KMS-11 (cell line): ENCODE results near the gene GJA1.
A peak's percentile ranks its signal among the peaks of the same experiment; 100 is the strongest.

Source experiments
- H2AFZ ChIP-seq: fragments of 200-600 bp; sonication (generic); 2 replicates; pipeline ENCODE4 v1.6.1; 2016; ENCODE audit warnings: antibody characterized with exemption, mixed run types, low read depth
- H3K27ac ChIP-seq: fragments of 200-600 bp; sonication (generic); 2 replicates; pipeline ENCODE4 v1.6.1; 2016; ENCODE audit warnings: mild to moderate bottlenecking, mixed run types
- H3K27me3 ChIP-seq: fragments of 200-600 bp; sonication (generic); 2 replicates; pipeline ENCODE4 v1.6.1; 2017; ENCODE audit warnings: mild to moderate bottlenecking, low read depth, mixed run types, moderate library complexity; ENCODE audit not compliant: insufficient read depth
- H3K36me3 ChIP-seq: fragments of 200-600 bp; sonication (generic); 2 replicates; pipeline ENCODE4 v1.6.1; 2017; ENCODE audit warnings: mild to moderate bottlenecking, mixed run types; ENCODE audit not compliant: insufficient read depth
- H3K4me1 ChIP-seq: fragments of 200-600 bp; sonication (generic); 2 replicates; pipeline ENCODE4 v1.6.1; 2016; ENCODE audit warnings: mild to moderate bottlenecking, low read depth, mixed run types; ENCODE audit not compliant: poor library complexity, severe bottlenecking
- H3K4me2 ChIP-seq: fragments of 200-600 bp; sonication (generic); 2 replicates; pipeline ENCODE4 v1.7.0; 2016; ENCODE audit warnings: mild to moderate bottlenecking, mixed run types
- H3K4me3 ChIP-seq: fragments of 200-600 bp; sonication (generic); IDR thresholded peaks from 2 replicates; pipeline ENCODE4 v1.6.1; 2017; ENCODE audit warnings: low read depth, low read length, mixed read lengths; ENCODE audit not compliant: insufficient read depth
- H3K79me2 ChIP-seq: fragments of 200-600 bp; sonication (generic); 2 replicates; pipeline ENCODE4 v1.6.1; 2016; ENCODE audit warnings: low read depth, mixed run types; ENCODE audit not compliant: insufficient read depth
- H3K9ac ChIP-seq: fragments of 200-600 bp; sonication (generic); 2 replicates; pipeline ENCODE4 v1.6.1; 2016; ENCODE audit warnings: mild to moderate bottlenecking, mixed run types
- H4K20me1 ChIP-seq: fragments of 200-600 bp; sonication (generic); 2 replicates; pipeline ENCODE4 v1.6.1; 2016; ENCODE audit warnings: mild to moderate bottlenecking, mixed run types; ENCODE audit not compliant: insufficient read depth
- CTCF ChIP-seq: fragments of 200-600 bp; sonication (generic); conservative IDR thresholded peaks from 2 replicates; pipeline ENCODE4 v1.6.1; 2017; ENCODE audit warnings: low read depth, mild to moderate bottlenecking, antibody characterized with exemption, low read length, moderate library complexity, mixed read lengths

GJA1 gene

GRCh38 chr6:121439475-121439874, 4.0 kb downstream of the GJA1 start:
- Histone ChIP-seq H3K79me2 (peaks cover 88% of the 10 kb centered on the region), H3K27me3 (no peaks in the 10 kb centered on the region), H3K9ac (no peak overlapping the region), H3K36me3 (no peaks in the 10 kb centered on the region), H2AFZ (no peak overlapping the region), H4K20me1 (peaks cover 20% of the 10 kb centered on the region; the same call in 1 of the 2 replicates), H3K4me1 (peaks cover 67% of the 10 kb centered on the region), H3K27ac (no peak overlapping the region), H3K4me2 (peak overlapping the region; percentile 68), H3K4me3 (no peak overlapping the region)
- no peak for TF ChIP-seq CTCF

- Histone ChIP-seq H3K4me1 (peaks cover 63% of the 10 kb centered on the region), H3K9ac (no peak overlapping the region), H3K4me3 (no peak overlapping the region), H3K79me2 (peaks cover 93% of the 10 kb centered on the region), H3K4me2 (no peak overlapping the region), H3K27me3 (no peaks in the 10 kb centered on the region), H4K20me1 (peaks cover 24% of the 10 kb centered on the region; the same call in 1 of the 2 replicates), H2AFZ (no peak overlapping the region), H3K36me3 (no peaks in the 10 kb centered on the region), H3K27ac (no peak overlapping the region)
- no peak for TF ChIP-seq CTCF
These were observed 4.5 kb downstream of the GJA1 start for GRCh38 chr6:121439926-121440325.

DNA sequence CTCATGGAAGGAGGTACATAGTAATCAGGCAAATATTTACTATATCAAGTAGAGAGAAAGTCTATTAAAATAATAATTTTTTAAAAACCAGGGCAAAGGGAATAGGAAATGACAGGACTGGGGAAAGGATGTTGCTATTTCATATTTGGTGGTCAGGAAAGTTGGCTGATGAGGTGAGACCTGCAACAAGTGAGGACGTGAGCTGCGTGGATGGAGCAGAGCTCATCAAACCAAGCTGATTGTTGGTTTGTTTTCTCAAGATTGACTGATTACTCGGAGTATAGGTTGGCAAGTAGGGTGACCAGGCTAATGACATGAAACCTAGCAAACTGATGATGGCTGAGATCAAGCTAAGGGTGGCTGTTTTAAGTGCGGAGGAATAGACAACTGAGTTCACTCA, 6.0 kb downstream of the GJA1 start:
- Histone ChIP-seq H3K4me1 (peaks cover 58% of the 10 kb centered on the region), H3K4me3 (no peak overlapping the region), H3K4me2 (no peak overlapping the region)

GRCh38 chr6:121442576-121442975, 7.1 kb downstream of the GJA1 start:
- no peaks in the 10 kb centered on the region for H3K36me3 ChIP-seq
- H3K27me3 ChIP-seq, result no peaks in the 10 kb centered on the region
- peaks cover 91% of the 10 kb centered on the region for H3K79me2 ChIP-seq
- peaks cover 57% of the 10 kb centered on the region for H3K4me1 ChIP-seq
- H3K9ac ChIP-seq, result no peak overlapping the region
- H3K27ac ChIP-seq, result no peak overlapping the region
- no peak overlapping the region for H2AFZ ChIP-seq
- peaks cover 35% of the 10 kb centered on the region; the same call in 1 of the 2 replicates for H4K20me1 ChIP-seq
- H3K4me3 ChIP-seq, result no peak overlapping the region
- H3K4me2 ChIP-seq, result no peak overlapping the region
- no peak for TF ChIP-seq CTCF

More for the DNA sequence above, 6.0 kb downstream of the GJA1 start:
- Histone ChIP-seq H4K20me1 (peaks cover 33% of the 10 kb centered on the region; the same call in 1 of the 2 replicates), H3K27ac (no peak overlapping the region), H2AFZ (no peak overlapping the region), H3K9ac (no peak overlapping the region), H3K27me3 (no peaks in the 10 kb centered on the region), H3K36me3 (no peaks in the 10 kb centered on the region), H3K79me2 (peaks cover 100% of the 10 kb centered on the region)
- TF ChIP-seq CTCF, result no peak
